Gastrocnemius medialis (tissue), 4 donors: ENCODE measurements around the gene SUSD1. TPM values are rescaled to one million over a fixed set of nuclear protein-coding genes. Genes with fewer than 3 reads are reported as not detected.
"Not testable (repeated sequence)": the region's sequence is repeated elsewhere in the genome, so short reads cannot be mapped to it uniquely, and the experiment has no call there.

Experiments used
- ATAC-seq, 2 donors: fragments of 150-250 bp; one replicate each; pipeline ENCODE4 v1.9.1; 2016
- DNase-seq, 2 donors: peaks; one replicate each; pipeline ENCODE4 v3.0.0-alpha.2; 2019
- H3K27ac ChIP-seq, 4 donors: fragments of 200-600 bp; sonication (generic); 1 replicate in 1 of 4; 2 replicates in 3 of 4; pipeline ENCODE4 v1.5.1; 2016 to 2018; ENCODE audit warnings: mild to moderate bottlenecking in 2 of 4, moderate library complexity in 1 of 4
- H3K27me3 ChIP-seq, 3 donors: fragments of 200-600 bp; sonication (generic) in 2 of 3; 1 replicate in 1 of 3; 2 replicates in 2 of 3; pipeline versions ENCODE4 v1.5.1 to v1.6.0; 2016 to 2019; ENCODE audit warnings: mild to moderate bottlenecking in 1 of 3, moderate library complexity in 1 of 3
- H3K36me3 ChIP-seq, 2 donors: fragments of 200-600 bp; sonication (generic) in 1 of 2; one replicate each; pipeline ENCODE4 v1.5.1; 2017 to 2018
- H3K4me1 ChIP-seq, 2 donors: fragments of 200-600 bp; sonication (generic) in 1 of 2; one replicate each; pipeline ENCODE4 v1.5.1; 2016 to 2017; ENCODE audit warnings: mild to moderate bottlenecking in 2 of 2
- H3K4me3 ChIP-seq, 4 donors: fragments of 200-600 bp; sonication (generic) in 3 of 4; 1 replicate in 1 of 4; 2 replicates in 3 of 4; pipeline ENCODE4 v1.5.1; 2016 to 2019; ENCODE audit warnings: mild to moderate bottlenecking in 2 of 4
- H3K9me3 ChIP-seq, 3 donors: fragments of 200-600 bp; sonication (generic) in 2 of 3; 1 replicate in 1 of 3; 2 replicates in 2 of 3; pipeline ENCODE4 v1.5.1; 2016 to 2019
- POLR2A ChIP-seq, 2 donors: fragments of 450-650 bp; IDR thresholded peaks; one replicate each; pipeline ENCODE4 v1.6.1; 2017; ENCODE audit warnings: antibody characterized with exemption in 2 of 2, mild to moderate bottlenecking in 2 of 2, moderate library complexity in 2 of 2
- in situ Hi-C, 4 donors: fragments of 200-750 bp; cut with MboI; loops; one replicate each; pipeline versions ENCODE4 v1.15.0 to v1.8.0; 2017; ENCODE audit warnings: low sequenced_read_pairs in 4 of 4
- intact Hi-C: fragments of 100-400 bp; cut with DNase I; formaldehyde crosslinking; loops from one replicate; pipeline ENCODE4 v1.15.1; 2023; ENCODE audit warnings: low total_unique reads
- total RNA-seq, 4 donors: library from RNA; depleted of rRNA; stranded (reverse); fragments of >200 nt; gene quantifications; one replicate each; pipeline versions ENCODE4 v1.1.0 to v1.2.3, GENCODE V29; 2016
- TF ChIP-seq, protein P1 (sequence below), 5 experiments: fragments of 450-650 bp in 3 of 5; fragments of 200-600 bp in 2 of 5; sonication (generic) in 2 of 5; IDR thresholded peaks in 4 of 5; conservative IDR thresholded peaks in 1 of 5; 1 replicate in 4 of 5; 2 replicates in 1 of 5; pipeline ENCODE4 v1.5.1; 2016 to 2019; ENCODE audit warnings: antibody characterized with exemption in 5 of 5, mild to moderate bottlenecking in 3 of 5, moderate library complexity in 3 of 5

Gene SUSD1
- total RNA-seq, 4 donors from 2014 or later = 0.82 to 8.0 (median 2.2) TPM

DNA sequence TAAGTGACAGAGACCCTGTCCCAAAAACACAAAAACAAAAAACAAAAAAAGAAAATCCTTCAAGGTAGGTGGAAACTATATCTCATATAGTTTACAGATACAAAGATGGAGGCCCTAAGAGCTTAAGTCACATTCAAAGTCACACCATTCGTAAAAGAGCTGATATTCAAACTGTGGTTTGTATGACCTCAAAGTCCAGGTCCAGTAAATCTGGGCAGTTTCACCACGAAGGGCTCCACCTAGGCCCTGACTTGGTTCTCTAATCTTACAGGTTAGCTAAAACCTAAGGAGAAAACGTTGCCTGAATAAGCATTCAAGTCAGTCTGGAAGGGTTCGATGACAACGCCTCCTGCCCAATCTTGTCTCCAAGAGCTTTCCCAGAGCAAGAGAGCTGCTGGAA, 44.1 kb downstream of the SUSD1 start:
- Histone ChIP-seq H3K4me1 (no peaks in the 10 kb centered on the region), H3K27me3 (no peaks in the 10 kb centered on the region), H3K4me3 (no peak overlapping the region), H3K27ac (no peak overlapping the region), H3K9me3 (no peaks in the 10 kb centered on the region), H3K36me3 (no peaks in the 10 kb centered on the region)
- in situ Hi-C loops = no loop called here
- intact Hi-C loops = no loop called here
- TF ChIP-seq, protein P1, sequence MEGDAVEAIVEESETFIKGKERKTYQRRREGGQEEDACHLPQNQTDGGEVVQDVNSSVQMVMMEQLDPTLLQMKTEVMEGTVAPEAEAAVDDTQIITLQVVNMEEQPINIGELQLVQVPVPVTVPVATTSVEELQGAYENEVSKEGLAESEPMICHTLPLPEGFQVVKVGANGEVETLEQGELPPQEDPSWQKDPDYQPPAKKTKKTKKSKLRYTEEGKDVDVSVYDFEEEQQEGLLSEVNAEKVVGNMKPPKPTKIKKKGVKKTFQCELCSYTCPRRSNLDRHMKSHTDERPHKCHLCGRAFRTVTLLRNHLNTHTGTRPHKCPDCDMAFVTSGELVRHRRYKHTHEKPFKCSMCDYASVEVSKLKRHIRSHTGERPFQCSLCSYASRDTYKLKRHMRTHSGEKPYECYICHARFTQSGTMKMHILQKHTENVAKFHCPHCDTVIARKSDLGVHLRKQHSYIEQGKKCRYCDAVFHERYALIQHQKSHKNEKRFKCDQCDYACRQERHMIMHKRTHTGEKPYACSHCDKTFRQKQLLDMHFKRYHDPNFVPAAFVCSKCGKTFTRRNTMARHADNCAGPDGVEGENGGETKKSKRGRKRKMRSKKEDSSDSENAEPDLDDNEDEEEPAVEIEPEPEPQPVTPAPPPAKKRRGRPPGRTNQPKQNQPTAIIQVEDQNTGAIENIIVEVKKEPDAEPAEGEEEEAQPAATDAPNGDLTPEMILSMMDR (IDR thresholded peaks at IDR 0.05 in 4 of 5, conservative IDR thresholded peaks at IDR 0.05 in 1 of 5) = no peak
- TF ChIP-seq POLR2A (IDR thresholded peaks at IDR 0.05) = no peak
- ATAC-seq = no peak
- DNase-seq = no peak

DNA sequence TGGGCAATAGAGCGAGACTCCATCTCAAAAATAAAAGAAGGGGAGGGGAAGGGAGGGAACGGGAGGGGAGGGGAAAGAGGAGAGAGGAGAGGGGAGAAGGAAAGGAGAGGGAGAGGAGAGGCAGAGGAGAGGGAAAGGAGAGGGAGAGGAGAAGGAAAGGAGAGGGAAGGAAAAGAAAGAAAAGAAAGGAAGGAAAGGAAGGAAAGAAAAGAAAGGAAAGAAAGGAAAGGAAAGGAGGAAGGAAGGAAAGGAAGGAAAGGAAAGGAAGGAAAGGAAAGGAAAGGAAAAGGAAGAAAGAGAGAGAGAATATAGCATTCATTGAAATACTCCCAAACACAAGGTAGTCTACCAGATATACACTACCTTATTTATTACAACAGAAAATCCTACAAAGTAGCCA, 44.8 kb downstream of the SUSD1 start:
- H3K4me1 ChIP-seq = no peaks in the 10 kb centered on the region
- intact Hi-C loops (no loop called here), in situ Hi-C loops (no loop called here)
- DNase-seq (no peak), ATAC-seq (no peak)
- no peaks in the 10 kb centered on the region for H3K36me3 ChIP-seq
- no peaks in the 10 kb centered on the region for H3K27me3 ChIP-seq
- H3K27ac ChIP-seq = no peak overlapping the region
- no peaks in the 10 kb centered on the region for H3K9me3 ChIP-seq
- no peak overlapping the region for H3K4me3 ChIP-seq
- TF ChIP-seq POLR2A (IDR thresholded peaks at IDR 0.05) = no peak
- TF ChIP-seq, protein P1 (IDR thresholded peaks at IDR 0.05 in 4 of 5, conservative IDR thresholded peaks at IDR 0.05 in 1 of 5) = no peak

- no peak for ATAC-seq
Observed at GRCh38 chr9:112129246-112129645, 45.9 kb downstream of the SUSD1 start.

DNA sequence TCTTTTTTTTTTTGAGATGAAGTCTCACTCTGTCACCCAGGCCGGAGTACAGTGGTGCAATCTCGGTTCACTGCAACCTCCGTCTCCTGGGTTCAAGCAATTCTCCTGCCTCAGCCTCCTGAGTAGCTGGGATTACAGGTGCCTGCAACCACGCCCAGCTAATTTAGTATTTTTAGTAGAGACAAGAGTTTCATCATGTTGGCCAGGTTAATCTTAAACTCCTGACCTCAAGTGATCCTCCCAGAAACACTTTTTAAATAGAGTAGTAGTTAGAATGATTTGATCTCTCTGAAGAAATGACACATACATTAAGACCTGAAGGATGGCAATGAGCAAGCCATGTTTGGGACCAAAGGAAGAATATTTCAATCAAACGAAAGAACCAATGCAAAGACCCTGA, 46.7 kb downstream of the SUSD1 start:
- H3K9me3 ChIP-seq, H3K36me3 ChIP-seq, intact Hi-C loops, H3K27me3 ChIP-seq, H3K4me3 ChIP-seq, ATAC-seq, in situ Hi-C loops, H3K4me1 ChIP-seq, H3K27ac ChIP-seq, DNase-seq: not testable (repeated sequence)

More at GRCh38 chr9:112129246-112129645, 45.9 kb downstream of the SUSD1 start:
- H3K27ac ChIP-seq = no peak overlapping the region
- H3K4me1 ChIP-seq = no peaks in the 10 kb centered on the region
- DNase-seq = no peak
- H3K4me3 ChIP-seq = no peak overlapping the region
- no peaks in the 10 kb centered on the region for H3K36me3 ChIP-seq
- no peak for TF ChIP-seq POLR2A (IDR thresholded peaks at IDR 0.05)
- TF ChIP-seq, protein P1 (IDR thresholded peaks at IDR 0.05 in 4 of 5, conservative IDR thresholded peaks at IDR 0.05 in 1 of 5) = no peak
- H3K9me3 ChIP-seq = no peaks in the 10 kb centered on the region
- H3K27me3 ChIP-seq = no peaks in the 10 kb centered on the region
- in situ Hi-C loops = no loop called here
- intact Hi-C loops = no loop called here

DNA sequence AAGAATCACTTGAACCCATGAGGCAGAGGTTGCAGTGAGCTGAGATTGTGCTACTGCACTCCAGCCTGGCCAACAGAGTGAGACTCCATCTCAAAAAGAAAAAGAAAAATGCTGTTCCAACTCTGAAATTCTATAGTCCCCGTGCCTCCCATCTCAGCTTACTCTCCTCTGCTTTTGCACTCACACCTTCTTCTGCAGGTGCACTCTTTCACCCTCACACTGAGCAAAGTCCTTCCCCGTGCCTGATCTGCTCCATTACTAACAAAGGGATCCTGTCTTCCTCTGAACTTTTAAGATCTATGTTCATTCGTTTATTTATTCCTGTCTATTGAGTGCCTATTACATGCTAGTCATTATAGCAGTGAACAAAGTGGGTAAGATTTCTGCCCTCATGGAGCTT, 47.8 kb downstream of the SUSD1 start:
- ATAC-seq = no peak

More for the DNA sequence above, 47.8 kb downstream of the SUSD1 start:
- DNase-seq = no peak
- no peak overlapping the region for H3K4me3 ChIP-seq
- intact Hi-C loops = no loop called here
- H3K27ac ChIP-seq = no peak overlapping the region
- TF ChIP-seq, protein P1 (IDR thresholded peaks at IDR 0.05 in 4 of 5, conservative IDR thresholded peaks at IDR 0.05 in 1 of 5) = no peak
- no peak for TF ChIP-seq POLR2A (IDR thresholded peaks at IDR 0.05)
- H3K4me1 ChIP-seq = no peaks in the 10 kb centered on the region
- no peaks in the 10 kb centered on the region for H3K9me3 ChIP-seq
- no peaks in the 10 kb centered on the region for H3K27me3 ChIP-seq
- no peaks in the 10 kb centered on the region for H3K36me3 ChIP-seq
- in situ Hi-C loops = no loop called here
